HG03045 (cell line): Measurements from ENCODE around the gene AGFG2.
"Not testable (repeated sequence)": the region's sequence is repeated elsewhere in the genome, so short reads cannot be mapped to it uniquely, and the experiment has no call there.

Experiments used
- ATAC-seq: cut with Tn5 transposase; IDR thresholded peaks from one replicate; pipeline ENCODE4 v1.9.1; 2021; ENCODE audit warnings: mild to moderate bottlenecking, moderate library complexity; ENCODE audit not compliant: unreplicated experiment

Gene AGFG2

GRCh38 chr7:100547872-100548271 lies 8.9 kb downstream of the AGFG2 start:
- no peak for ATAC-seq

GRCh38 chr7:100548446-100548845 lies 9.4 kb downstream of the AGFG2 start:
- ATAC-seq: not testable (repeated sequence)

- no peak for ATAC-seq
Observed at GRCh38 chr7:100552532-100552931, 13.5 kb downstream of the AGFG2 start.

GRCh38 chr7:100553032-100553431 lies 14.0 kb downstream of the AGFG2 start:
- ATAC-seq: no peak

GRCh38 chr7:100555701-100556100 lies 16.7 kb downstream of the AGFG2 start:
- ATAC-seq: no peak

GRCh38 chr7:100556541-100556940 lies 17.5 kb downstream of the AGFG2 start:
- ATAC-seq: no peak

- no peak for ATAC-seq
Observed at GRCh38 chr7:100559127-100559526, 20.1 kb downstream of the AGFG2 start.

- no peak for ATAC-seq
Observed at GRCh38 chr7:100561491-100562194, 22.6 kb downstream of the AGFG2 start.

GRCh38 chr7:100562195-100563099 lies 23.4 kb downstream of the AGFG2 start:
- no peak for ATAC-seq

GRCh38 chr7:100563100-100563564 lies 24.1 kb downstream of the AGFG2 start:
- no peak for ATAC-seq

GRCh38 chr7:100563809-100564400 lies 24.9 kb downstream of the AGFG2 start:
- no peak for ATAC-seq

- ATAC-seq: not testable (repeated sequence)
Observed at GRCh38 chr7:100564405-100564804, 25.4 kb downstream of the AGFG2 start.

GRCh38 chr7:100565133-100565571 lies 26.1 kb downstream of the AGFG2 start:
- no peak for ATAC-seq

- no peak for ATAC-seq
Observed at GRCh38 chr7:100566018-100566531, 27.1 kb downstream of the AGFG2 start.

GRCh38 chr7:100567031-100567730 lies 28.2 kb downstream of the AGFG2 start:
- no peak for ATAC-seq

GRCh38 chr7:100567751-100568175 lies 28.8 kb downstream of the AGFG2 start:
- ATAC-seq: no peak

- no peak for ATAC-seq
Observed at GRCh38 chr7:100568176-100568895, 29.3 kb downstream of the AGFG2 start.

- no peak for ATAC-seq
Observed at GRCh38 chr7:100568896-100569844, 30.2 kb downstream of the AGFG2 start.
